Measurements from ENCODE around the gene UQCC2. TPM values are rescaled to one million over a fixed set of nuclear protein-coding genes. Genes with fewer than 3 reads are reported as not detected.

Gene UQCC2
- total RNA-seq, 5 donors from 2014 or later (not counting 1 experiment from before 2014, with no cell fraction given) = 17.2 to 36.2 (median 32.7) TPM

- ATAC-seq (replicated peaks in 1 of 4) = no peak
- Histone ChIP-seq H3K36me3 (ENCODE audit: control insufficient read depth in 2 of 2, extremely low read depth in 1 of 2, insufficient read depth in 1 of 2, low read length in 1 of 2) (peaks cover 15 to 64% of the 10 kb centered on the region in 2 donors), H3K27ac (ENCODE audit: low read length) (no peak overlapping the region), H3K4me1 (ENCODE audit: control insufficient read depth in 1 of 2, extremely low read depth in 1 of 2, insufficient read depth in 2 of 2, low read length in 2 of 2) (no peaks in the 10 kb centered on the region), H3K9me3 (no peaks in the 10 kb centered on the region), H3K27me3 (replicated peaks in 1 of 2; ENCODE audit: control insufficient read depth in 2 of 2, extremely low read depth in 1 of 2, insufficient read depth in 2 of 2, low read length in 1 of 2) (no peaks in the 10 kb centered on the region), H3K4me3 (ENCODE audit: control insufficient read depth in 1 of 2, extremely low read depth in 1 of 2, low read length in 1 of 2) (no peak overlapping the region)
- Mint-ChIP-seq H3K4me1 (no peaks in the 10 kb centered on the region), H3K27me3 (no peaks in the 10 kb centered on the region), H3K9me3 (no peaks in the 10 kb centered on the region), H3K36me3 (peaks cover 15% of the 10 kb centered on the region), H3K4me3 (no peak overlapping the region), H3K27ac (no peak overlapping the region)
- ChIA-PET CTCF (no interaction called here), POLR2A (no interaction called here)
- DNase-seq = no peak
- no CpG with 5 or more reads among the region's 5 CpGs for WGBS (ENCODE audit: insufficient coverage)
Measured at GRCh38 chr6:33656844-33657243, 54.7 kb downstream of the UQCC2 start.

GRCh38 chr6:33654831-33655554, 56.5 kb downstream of the UQCC2 start:
- no peak overlapping the region for H3K4me3 ChIP-seq (ENCODE audit: control insufficient read depth in 1 of 2, extremely low read depth in 1 of 2, low read length in 1 of 2)
- ATAC-seq (replicated peaks in 1 of 4) = no peak
- H3K27me3 Mint-ChIP-seq = no peaks in the 10 kb centered on the region
- peaks cover 3 to 5% (median 4%) of the 10 kb centered on the region in 3 donors for H3K4me1 Mint-ChIP-seq
- no peaks in the 10 kb centered on the region for H3K4me1 ChIP-seq (ENCODE audit: control insufficient read depth in 1 of 2, extremely low read depth in 1 of 2, insufficient read depth in 2 of 2, low read length in 2 of 2)
- no peak overlapping the region for H3K27ac ChIP-seq (ENCODE audit: low read length)
- WGBS (ENCODE audit: insufficient coverage) = 79% methylated on average over 4 of the region's 5 CpGs
- H3K9me3 Mint-ChIP-seq = no peaks in the 10 kb centered on the region
- H3K36me3 ChIP-seq (ENCODE audit: control insufficient read depth in 2 of 2, extremely low read depth in 1 of 2, insufficient read depth in 1 of 2, low read length in 1 of 2) = peaks cover 8 to 65% of the 10 kb centered on the region in 2 donors
- peaks cover 20% of the 10 kb centered on the region for H3K36me3 Mint-ChIP-seq
- H3K27me3 ChIP-seq (replicated peaks in 1 of 2; ENCODE audit: control insufficient read depth in 2 of 2, extremely low read depth in 1 of 2, insufficient read depth in 2 of 2, low read length in 1 of 2) = no peaks in the 10 kb centered on the region
- H3K27ac Mint-ChIP-seq = no peak overlapping the region
- CTCF ChIA-PET = interaction anchor here in 1 of 2 donors (1.0 kb wide), 1 partner anchor 70 kb away, joined by 3 read pairs; no protein-coding TSS in a partner anchor
- POLR2A ChIA-PET = interaction anchor here in 1 of 2 donors (0.7 kb wide), 1 partner anchor 267 kb away, joined by 3 read pairs; no protein-coding TSS in a partner anchor
- no peak for DNase-seq
- H3K4me3 Mint-ChIP-seq = no peak overlapping the region
- H3K9me3 ChIP-seq = no peaks in the 10 kb centered on the region

DNA sequence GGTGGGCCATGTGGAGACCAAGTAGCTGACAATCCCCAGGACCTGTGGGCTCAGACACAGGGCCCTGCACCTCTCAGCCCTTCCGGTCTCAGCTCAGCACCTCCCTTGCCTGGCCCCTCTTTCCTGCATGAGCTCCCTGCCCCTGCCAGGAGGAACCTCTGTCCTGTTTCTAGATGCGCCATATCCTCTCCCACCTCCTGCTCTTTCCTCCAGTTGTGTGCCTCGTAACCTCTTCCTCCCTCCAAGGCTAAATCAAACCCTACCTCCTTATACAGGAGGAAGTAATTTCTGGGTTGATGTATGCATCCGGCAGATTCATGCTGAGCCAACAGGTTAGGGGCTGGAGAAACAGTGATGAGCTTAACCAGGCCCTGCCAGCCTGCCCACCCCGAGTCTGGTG, 59.5 kb downstream of the UQCC2 start:
- 100% methylated on average over 1 of the region's 5 CpGs for WGBS (ENCODE audit: insufficient coverage)
- peaks cover 18% of the 10 kb centered on the region for H3K36me3 Mint-ChIP-seq

DNA sequence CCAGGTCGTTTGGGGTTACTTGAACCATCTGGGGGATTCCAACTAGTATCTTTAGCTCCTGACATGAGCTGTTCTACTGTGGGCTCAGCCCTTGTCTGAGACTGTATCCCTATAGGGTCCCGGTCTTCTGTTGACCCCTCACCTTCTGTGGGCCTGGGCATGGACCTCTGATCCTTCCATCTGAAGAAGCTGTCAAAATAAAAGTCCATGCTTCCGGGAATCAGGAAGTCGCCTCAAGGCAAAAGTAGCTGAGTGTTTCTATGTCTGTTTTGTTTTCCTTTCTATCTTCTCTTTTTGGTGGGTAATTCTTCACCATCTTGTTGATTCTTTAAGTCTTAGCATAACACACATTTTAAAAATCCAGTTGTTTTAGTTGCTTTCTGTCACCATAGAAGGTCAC, 60.1 kb downstream of the UQCC2 start:
- Mint-ChIP-seq H3K27me3 (no peaks in the 10 kb centered on the region), H3K27ac (no peak overlapping the region), H3K36me3 (peaks cover 18% of the 10 kb centered on the region), H3K4me1 (peaks cover 4 to 14% (median 11%) of the 10 kb centered on the region in 3 donors), H3K9me3 (no peaks in the 10 kb centered on the region), H3K4me3 (no peak overlapping the region)
- ATAC-seq (replicated peaks in 1 of 4) (no peak), DNase-seq (no peak)
- ChIA-PET POLR2A (interaction anchor here in 1 of 2 donors (0.7 kb wide), 1 partner anchor 1305 kb away, joined by 3 read pairs; no protein-coding TSS in a partner anchor), CTCF (no interaction called here)
- H3K9me3 ChIP-seq = no peaks in the 10 kb centered on the region
- H3K36me3 ChIP-seq (ENCODE audit: control insufficient read depth in 2 of 2, extremely low read depth in 1 of 2, insufficient read depth in 1 of 2, low read length in 1 of 2) = peaks cover 19 to 56% of the 10 kb centered on the region in 2 donors
- H3K4me1 ChIP-seq (ENCODE audit: control insufficient read depth in 1 of 2, extremely low read depth in 1 of 2, insufficient read depth in 2 of 2, low read length in 2 of 2) = no peaks in the 10 kb centered on the region
- 96% methylated on average over 3 of the region's 4 CpGs for WGBS (ENCODE audit: insufficient coverage)
- H3K27me3 ChIP-seq (replicated peaks in 1 of 2; ENCODE audit: control insufficient read depth in 2 of 2, extremely low read depth in 1 of 2, insufficient read depth in 2 of 2, low read length in 1 of 2) = no peaks in the 10 kb centered on the region
- no peak overlapping the region for H3K4me3 ChIP-seq (ENCODE audit: control insufficient read depth in 1 of 2, extremely low read depth in 1 of 2, low read length in 1 of 2)
- no peak overlapping the region for H3K27ac ChIP-seq (ENCODE audit: low read length)

More for the DNA sequence above, 59.5 kb downstream of the UQCC2 start:
- ChIA-PET POLR2A (no interaction called here), CTCF (no interaction called here)
- ATAC-seq (replicated peaks in 1 of 4) (no peak), DNase-seq (no peak)
- Histone ChIP-seq H3K27ac (ENCODE audit: low read length) (no peak overlapping the region), H3K9me3 (no peaks in the 10 kb centered on the region), H3K27me3 (replicated peaks in 1 of 2; ENCODE audit: control insufficient read depth in 2 of 2, extremely low read depth in 1 of 2, insufficient read depth in 2 of 2, low read length in 1 of 2) (no peaks in the 10 kb centered on the region), H3K36me3 (ENCODE audit: control insufficient read depth in 2 of 2, extremely low read depth in 1 of 2, insufficient read depth in 1 of 2, low read length in 1 of 2) (peaks cover 22 to 61% of the 10 kb centered on the region in 2 donors), H3K4me3 (ENCODE audit: control insufficient read depth in 1 of 2, extremely low read depth in 1 of 2, low read length in 1 of 2) (no peak overlapping the region), H3K4me1 (ENCODE audit: control insufficient read depth in 1 of 2, extremely low read depth in 1 of 2, insufficient read depth in 2 of 2, low read length in 2 of 2) (no peaks in the 10 kb centered on the region)
- peaks cover 4 to 13% (median 8%) of the 10 kb centered on the region in 3 donors for H3K4me1 Mint-ChIP-seq
- no peak overlapping the region for H3K4me3 Mint-ChIP-seq
- no peaks in the 10 kb centered on the region for H3K27me3 Mint-ChIP-seq
- H3K27ac Mint-ChIP-seq = no peak overlapping the region
- no peaks in the 10 kb centered on the region for H3K9me3 Mint-ChIP-seq

Other genes starting within 250 kb of the UQCC2 start
- 10 to 100 TPM; 22.9 to 31.6 (median 27.9) TPM for gene BAK1, start 131.4 kb downstream of the UQCC2 start, total RNA-seq
- 10 to 100 TPM; 49.2 to 63.6 (median 62.4) TPM for gene ITPR3, start 90.4 kb downstream of the UQCC2 start, total RNA-seq
- gene IP6K3, start 35.2 kb upstream of the UQCC2 start, total RNA-seq = not detected
- gene LEMD2, start 77.4 kb upstream of the UQCC2 start, total RNA-seq = 100 to 1,000 TPM; 115 to 125 (median 118) TPM
- gene MLN, start 92.3 kb upstream of the UQCC2 start, total RNA-seq = not detected